Measurements from ENCODE around the gene TMEM176B.
A peak's percentile ranks its signal among the peaks of the same experiment; 100 is the strongest.
"Not testable (repeated sequence)": the region's sequence is repeated elsewhere in the genome, so short reads cannot be mapped to it uniquely, and the experiment has no call there.

The TMEM176B gene

GRCh38 chr7:150820578-150821198 lies 20.5 kb upstream of the TMEM176B start:
- DNase-seq, result no peak

- DNase-seq, result no peak
Measured at GRCh38 chr7:150820148-150820547, 20.0 kb upstream of the TMEM176B start.

GRCh38 chr7:150818971-150819370 lies 18.8 kb upstream of the TMEM176B start:
- DNase-seq, result no peak

GRCh38 chr7:150814328-150815001 lies 14.3 kb upstream of the TMEM176B start:
- DNase-seq, result no peak

- not testable (repeated sequence) for DNase-seq
Measured at GRCh38 chr7:150807616-150808438, 7.7 kb upstream of the TMEM176B start.

- DNase-seq, result no peak
Measured at GRCh38 chr7:150806863-150807262, 6.7 kb upstream of the TMEM176B start.

GRCh38 chr7:150806454-150806853 lies 6.3 kb upstream of the TMEM176B start:
- DNase-seq, result no peak

- DNase-seq, result no peak
Measured at GRCh38 chr7:150805864-150806263, 5.7 kb upstream of the TMEM176B start.

- DNase-seq, result no peak
Measured at GRCh38 chr7:150804802-150805201, 4.6 kb upstream of the TMEM176B start.

- DNase-seq, result no peak
Measured at GRCh38 chr7:150803161-150803860, 3.1 kb upstream of the TMEM176B start.

GRCh38 chr7:150801946-150802771 lies 2.0 kb upstream of the TMEM176B start:
- no peak for DNase-seq

GRCh38 chr7:150801242-150801945 lies 1.2 kb upstream of the TMEM176B start:
- DNase-seq, result no peak

GRCh38 chr7:150800581-150801241 lies 547 bp upstream of the TMEM176B start, which contains the start of gene TMEM176A:
TSS of gene TMEM176A (plus strand) at chr7:150800769. CDS start at chr7:150801551, 782 bp downstream.
- peak in 1 of 4 experiments; percentile 14 for DNase-seq

- DNase-seq, result no peak
Measured at GRCh38 chr7:150799156-150799555, 1.0 kb downstream of the TMEM176B start.

- no peak for DNase-seq
Measured at GRCh38 chr7:150797661-150798060, 2.5 kb downstream of the TMEM176B start.

GRCh38 chr7:150793569-150794238 lies 6.5 kb downstream of the TMEM176B start:
- no peak for DNase-seq

- DNase-seq, result no peak
Measured at GRCh38 chr7:150791746-150792452, 8.3 kb downstream of the TMEM176B start.

GRCh38 chr7:150791304-150791703 lies 8.9 kb downstream of the TMEM176B start:
- no peak for DNase-seq

GRCh38 chr7:150790416-150791075 lies 9.6 kb downstream of the TMEM176B start:
- DNase-seq, result no peak

Data from activated naive CD4-positive, alpha-beta T cell (primary cell).